ENCODE data around the gene ARRB2. TPM values are rescaled to one million over a fixed set of nuclear protein-coding genes. Genes with fewer than 3 reads are reported as not detected.

The ARRB2 gene
- polyA plus RNA-seq, 1 donor (not counting 4 experiments of a cell fraction or from before 2014, with no cell fraction given) = 11.5 TPM

GRCh38 chr17:4704991-4705390, 5.4 kb upstream of the ARRB2 start:
- H2AFZ ChIP-seq (ENCODE audit: control insufficient read depth, low read length) = no peak overlapping the region
- dilution Hi-C loops (cut with MboI; ENCODE audit: extremely low pct_ligation_motif_present, low sequenced_read_pairs) = no loop called here
- peaks cover 33% of the 10 kb centered on the region for H3K79me2 ChIP-seq (ENCODE audit: control insufficient read depth, insufficient read depth, low read length)
- no peaks in the 10 kb centered on the region for H3K36me3 ChIP-seq (ENCODE audit: control insufficient read depth in 2 of 2, extremely low read depth in 1 of 2, insufficient read depth in 2 of 2, low read length in 2 of 2)
- H3K27me3 ChIP-seq (ENCODE audit: control insufficient read depth, extremely low read depth, insufficient read depth, low read length) = no peaks in the 10 kb centered on the region
- no peak overlapping the region for H3K4me2 ChIP-seq (ENCODE audit: control insufficient read depth, extremely low read depth, insufficient read depth, low read depth, low read length)
- no peak overlapping the region for H3K4me3 ChIP-seq (ENCODE audit: control insufficient read depth in 2 of 3, extremely low read depth in 1 of 3, insufficient read depth in 2 of 3, low read depth in 1 of 3, low read length in 3 of 3)
- TF ChIP-seq EZH2 (IDR thresholded peaks at IDR 0.05; ENCODE audit: low read length) (no peak), CTCF (optimal IDR thresholded peaks at IDR 0.05 in 1 of 3, IDR thresholded peaks at IDR 0.05 in 1 of 3, conservative IDR thresholded peaks at IDR 0.05 in 1 of 3; ENCODE audit: extremely low read depth in 1 of 3, insufficient read depth in 2 of 3, low read length in 3 of 3) (no peak)
- no peak overlapping the region for H3K9ac ChIP-seq (ENCODE audit: control insufficient read depth, extremely low read depth, insufficient read depth, low read length)
- no peaks in the 10 kb centered on the region for H3K9me3 ChIP-seq (ENCODE audit: control insufficient read depth, low read depth, low read length)
- no peak for DNase-seq (ENCODE audit: low read depth, low spot score)
- no peak overlapping the region for H3K27ac ChIP-seq (ENCODE audit: control insufficient read depth, insufficient read depth, low read length)
- no peaks in the 10 kb centered on the region for H4K20me1 ChIP-seq (ENCODE audit: control insufficient read depth, extremely low read depth, insufficient read depth, low read length)
- no peak for FAIRE-seq
- H3K9me1 ChIP-seq (ENCODE audit: control insufficient read depth, extremely low read depth, insufficient read depth, low read length) = no peaks in the 10 kb centered on the region
- peaks cover 7% of the 10 kb centered on the region for H3K4me1 ChIP-seq (ENCODE audit: control insufficient read depth, extremely low read depth, insufficient read depth, low read length)

GRCh38 chr17:4706121-4706520, 4.3 kb upstream of the ARRB2 start:
- dilution Hi-C loops (cut with MboI; ENCODE audit: extremely low pct_ligation_motif_present, low sequenced_read_pairs) = no loop called here
- no peak overlapping the region for H2AFZ ChIP-seq (ENCODE audit: control insufficient read depth, low read length)
- no peaks in the 10 kb centered on the region for H3K36me3 ChIP-seq (ENCODE audit: control insufficient read depth in 2 of 2, extremely low read depth in 1 of 2, insufficient read depth in 2 of 2, low read length in 2 of 2)
- peaks cover 11% of the 10 kb centered on the region for H3K4me1 ChIP-seq (ENCODE audit: control insufficient read depth, extremely low read depth, insufficient read depth, low read length)
- H3K4me2 ChIP-seq (ENCODE audit: control insufficient read depth, extremely low read depth, insufficient read depth, low read depth, low read length) = no peak overlapping the region
- no peak overlapping the region for H3K27ac ChIP-seq (ENCODE audit: control insufficient read depth, insufficient read depth, low read length)
- no peaks in the 10 kb centered on the region for H3K9me1 ChIP-seq (ENCODE audit: control insufficient read depth, extremely low read depth, insufficient read depth, low read length)
- FAIRE-seq (no peak), DNase-seq (ENCODE audit: low read depth, low spot score) (no peak)
- no peak overlapping the region for H3K4me3 ChIP-seq (ENCODE audit: control insufficient read depth in 2 of 3, extremely low read depth in 1 of 3, insufficient read depth in 2 of 3, low read depth in 1 of 3, low read length in 3 of 3)
- no peaks in the 10 kb centered on the region for H4K20me1 ChIP-seq (ENCODE audit: control insufficient read depth, extremely low read depth, insufficient read depth, low read length)
- TF ChIP-seq EZH2 (IDR thresholded peaks at IDR 0.05; ENCODE audit: low read length) (no peak), CTCF (optimal IDR thresholded peaks at IDR 0.05 in 1 of 3, IDR thresholded peaks at IDR 0.05 in 1 of 3, conservative IDR thresholded peaks at IDR 0.05 in 1 of 3; ENCODE audit: extremely low read depth in 1 of 3, insufficient read depth in 2 of 3, low read length in 3 of 3) (no peak)
- H3K79me2 ChIP-seq (ENCODE audit: control insufficient read depth, insufficient read depth, low read length) = peaks cover 23% of the 10 kb centered on the region
- H3K9ac ChIP-seq (ENCODE audit: control insufficient read depth, extremely low read depth, insufficient read depth, low read length) = no peak overlapping the region
- H3K27me3 ChIP-seq (ENCODE audit: control insufficient read depth, extremely low read depth, insufficient read depth, low read length) = no peaks in the 10 kb centered on the region
- no peaks in the 10 kb centered on the region for H3K9me3 ChIP-seq (ENCODE audit: control insufficient read depth, low read depth, low read length)
